Bronchial epithelial cell (primary cell): ENCODE measurements around the gene PKHD1. TPM values are rescaled to one million over a fixed set of nuclear protein-coding genes. Genes with fewer than 3 reads are reported as not detected.
"Not testable (repeated sequence)": the region's sequence is repeated elsewhere in the genome, so short reads cannot be mapped to it uniquely, and the experiment has no call there.

Experiments used
- DNase-seq: peaks from one replicate; pipeline ENCODE4 v3.0.0-alpha.2; 2010; ENCODE audit warnings: low read depth
- FAIRE-seq: peaks from 2 replicates; lab custom pipeline; 2011; peaks lifted over from hg19 to GRCh38; lab: Jason Lieb, UNC
- H3K27me3 ChIP-seq: 2 replicates; pipeline ENCODE4 v1.5.1; 2011; ENCODE audit warnings: low read length; ENCODE audit not compliant: control insufficient read depth, insufficient read depth
- H3K36me3 ChIP-seq: 2 replicates; pipeline ENCODE4 v1.5.1; 2011; ENCODE audit warnings: low read length; ENCODE audit not compliant: control insufficient read depth, insufficient read depth
- H3K4me3 ChIP-seq: 2 replicates; pipeline ENCODE4 v1.5.1; 2011; ENCODE audit warnings: mild to moderate bottlenecking, low read depth, low read length, control low read depth
- total RNA-seq: library from RNA; depleted of rRNA; stranded (reverse); fragments of >200 nt; gene quantifications from 2 replicates; pipeline ENCODE4 v1.2.1, GENCODE V29; 2014
- TF ChIP-seq, protein P1 (sequence below): IDR thresholded peaks from 2 replicates; pipeline ENCODE4 v1.5.1; 2011; ENCODE audit warnings: mild to moderate bottlenecking, moderate library complexity, low read length, control low read depth, inconsistent platforms; ENCODE audit not compliant: insufficient read depth, severe bottlenecking

Gene PKHD1
- total RNA-seq, 1 donor from 2014 or later, result not detected

DNA sequence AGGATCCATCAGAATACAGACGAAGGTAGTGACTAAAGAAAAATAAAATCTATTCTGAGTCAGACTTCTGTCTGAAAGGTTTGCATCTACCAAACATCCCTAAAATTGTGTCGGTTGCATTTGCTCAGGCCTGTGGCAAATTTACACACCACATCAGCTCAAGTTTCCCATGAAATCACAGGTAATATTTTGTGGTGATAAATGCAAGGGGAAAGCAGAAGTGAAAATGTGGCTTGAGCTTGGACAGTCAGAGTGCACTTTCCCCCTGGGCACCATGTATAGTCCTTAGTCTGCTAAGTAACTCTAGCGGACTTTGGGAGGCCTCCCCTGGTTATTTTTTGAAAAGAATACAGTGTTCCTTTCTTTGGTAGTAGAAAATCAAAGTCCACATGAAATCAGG is 159.1 kb downstream of the PKHD1 start:
- peaks cover 2% of the 10 kb centered on the region for H3K27me3 ChIP-seq
- TF ChIP-seq, protein P1, sequence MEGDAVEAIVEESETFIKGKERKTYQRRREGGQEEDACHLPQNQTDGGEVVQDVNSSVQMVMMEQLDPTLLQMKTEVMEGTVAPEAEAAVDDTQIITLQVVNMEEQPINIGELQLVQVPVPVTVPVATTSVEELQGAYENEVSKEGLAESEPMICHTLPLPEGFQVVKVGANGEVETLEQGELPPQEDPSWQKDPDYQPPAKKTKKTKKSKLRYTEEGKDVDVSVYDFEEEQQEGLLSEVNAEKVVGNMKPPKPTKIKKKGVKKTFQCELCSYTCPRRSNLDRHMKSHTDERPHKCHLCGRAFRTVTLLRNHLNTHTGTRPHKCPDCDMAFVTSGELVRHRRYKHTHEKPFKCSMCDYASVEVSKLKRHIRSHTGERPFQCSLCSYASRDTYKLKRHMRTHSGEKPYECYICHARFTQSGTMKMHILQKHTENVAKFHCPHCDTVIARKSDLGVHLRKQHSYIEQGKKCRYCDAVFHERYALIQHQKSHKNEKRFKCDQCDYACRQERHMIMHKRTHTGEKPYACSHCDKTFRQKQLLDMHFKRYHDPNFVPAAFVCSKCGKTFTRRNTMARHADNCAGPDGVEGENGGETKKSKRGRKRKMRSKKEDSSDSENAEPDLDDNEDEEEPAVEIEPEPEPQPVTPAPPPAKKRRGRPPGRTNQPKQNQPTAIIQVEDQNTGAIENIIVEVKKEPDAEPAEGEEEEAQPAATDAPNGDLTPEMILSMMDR, result no peak
- no peaks in the 10 kb centered on the region for H3K36me3 ChIP-seq
- DNase-seq (no peak), FAIRE-seq (no peak)
- no peak overlapping the region for H3K4me3 ChIP-seq

DNA sequence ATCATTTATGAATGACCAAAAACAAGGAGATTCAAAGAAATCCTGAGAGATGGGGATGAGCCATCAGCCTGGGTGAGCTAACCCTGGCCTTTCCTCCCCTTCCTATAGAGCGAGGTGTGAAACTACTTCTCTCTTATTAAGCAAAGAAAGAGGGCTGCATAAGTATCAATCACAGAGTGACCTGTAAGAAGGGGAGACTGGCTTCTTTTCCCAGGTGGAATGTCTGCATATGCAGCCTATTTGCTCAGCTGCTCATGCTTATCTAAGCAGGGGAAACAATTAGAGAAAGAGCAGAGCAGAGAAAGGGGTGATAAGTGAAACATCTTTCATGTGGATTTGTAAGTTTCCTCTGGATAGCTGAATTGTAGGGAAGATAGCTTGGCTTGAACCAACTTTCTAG is 160.0 kb downstream of the PKHD1 start:
- DNase-seq (no peak), FAIRE-seq (no peak)
- Histone ChIP-seq H3K27me3 (peaks cover 2% of the 10 kb centered on the region), H3K36me3 (no peaks in the 10 kb centered on the region), H3K4me3 (no peak overlapping the region)
- TF ChIP-seq, protein P1, result no peak

DNA sequence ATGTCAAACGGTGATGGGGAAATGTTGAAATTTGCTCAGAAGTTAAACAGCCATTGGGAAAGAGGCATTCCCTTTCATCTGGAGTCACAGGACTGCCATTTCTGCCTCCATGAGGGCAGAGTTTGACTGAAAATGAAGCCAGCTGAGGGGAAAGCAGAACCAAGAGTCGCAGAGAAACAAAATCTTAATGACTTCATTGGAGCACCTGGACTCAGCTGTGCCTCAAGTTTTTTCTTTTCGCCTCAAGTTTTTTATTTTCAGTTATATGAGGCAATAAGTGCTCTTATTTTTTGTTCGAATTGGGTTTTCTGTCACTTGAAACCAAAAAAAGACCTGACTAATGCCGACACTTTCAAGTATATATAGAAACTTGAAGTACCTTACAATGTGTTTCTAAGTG is 161.3 kb downstream of the PKHD1 start:
- FAIRE-seq (no peak), DNase-seq (no peak)
- TF ChIP-seq, protein P1, result no peak
- H3K4me3 ChIP-seq, result no peak overlapping the region
- peaks cover 2% of the 10 kb centered on the region for H3K27me3 ChIP-seq
- H3K36me3 ChIP-seq, result no peaks in the 10 kb centered on the region

DNA sequence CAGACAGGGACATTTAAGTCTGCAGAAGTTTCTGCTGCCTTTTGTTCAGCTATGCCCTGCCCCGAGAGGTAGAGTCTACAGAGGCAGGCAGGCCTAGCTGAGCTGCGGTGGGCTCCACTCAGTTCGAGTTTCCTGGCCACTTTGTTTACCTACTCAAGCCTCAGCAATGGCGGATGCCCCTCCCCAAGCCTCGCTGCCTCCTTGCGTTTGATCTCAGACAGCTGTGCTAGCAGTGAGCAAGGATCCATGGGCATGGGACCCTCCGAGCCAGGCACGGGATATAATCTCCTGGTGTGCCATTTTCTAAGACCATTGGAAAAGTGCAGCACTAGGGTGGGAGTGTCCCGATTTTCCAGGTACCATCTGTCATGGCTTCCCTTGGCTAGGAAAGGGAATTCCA is 164.9 kb downstream of the PKHD1 start:
- not testable (repeated sequence) for H3K4me3 ChIP-seq, DNase-seq, H3K27me3 ChIP-seq, H3K36me3 ChIP-seq, FAIRE-seq

DNA sequence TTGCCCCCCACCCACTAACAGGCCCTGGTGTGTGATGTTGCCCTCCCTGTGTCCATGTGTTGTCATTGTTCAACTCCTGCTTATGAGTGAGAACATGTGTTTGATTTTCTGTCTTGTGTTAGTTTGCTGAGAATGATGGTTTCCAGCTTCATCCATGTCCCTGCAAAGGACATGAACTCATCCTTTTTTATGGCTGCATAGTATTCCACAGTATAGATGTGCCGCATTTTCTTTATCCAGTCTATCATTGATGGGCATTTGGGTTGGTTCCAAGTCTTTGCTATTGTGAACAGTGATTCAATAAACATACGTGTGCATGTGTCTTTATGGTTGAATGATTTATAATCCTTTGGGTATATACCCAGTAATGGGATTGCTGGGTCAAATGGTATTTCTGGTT is 169.1 kb downstream of the PKHD1 start:
- not testable (repeated sequence) for FAIRE-seq, DNase-seq, H3K36me3 ChIP-seq, H3K27me3 ChIP-seq, H3K4me3 ChIP-seq

DNA sequence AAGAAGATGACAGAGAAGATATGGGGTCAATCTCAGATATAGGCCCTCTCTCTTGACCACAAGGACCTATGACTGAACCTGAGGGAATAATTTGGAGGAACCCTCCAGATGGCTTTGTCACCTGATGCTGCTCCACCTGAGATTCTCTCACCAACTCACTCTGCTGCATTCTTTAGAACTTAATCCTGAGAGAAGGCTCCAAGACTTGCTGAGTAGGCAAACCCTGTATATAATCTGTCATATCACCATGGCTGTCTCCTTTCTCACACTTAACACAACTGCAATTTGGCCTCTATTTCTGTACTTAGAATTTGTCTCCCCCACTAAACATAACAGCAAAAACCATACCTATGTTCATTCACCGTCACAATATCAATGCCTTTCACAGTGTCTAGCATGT is 172.3 kb downstream of the PKHD1 start:
- TF ChIP-seq, protein P1, result no peak
- peak; percentile 8 for DNase-seq
- Histone ChIP-seq H3K27me3 (no peaks in the 10 kb centered on the region), H3K4me3 (no peak overlapping the region), H3K36me3 (no peaks in the 10 kb centered on the region)
- FAIRE-seq, result no peak

DNA sequence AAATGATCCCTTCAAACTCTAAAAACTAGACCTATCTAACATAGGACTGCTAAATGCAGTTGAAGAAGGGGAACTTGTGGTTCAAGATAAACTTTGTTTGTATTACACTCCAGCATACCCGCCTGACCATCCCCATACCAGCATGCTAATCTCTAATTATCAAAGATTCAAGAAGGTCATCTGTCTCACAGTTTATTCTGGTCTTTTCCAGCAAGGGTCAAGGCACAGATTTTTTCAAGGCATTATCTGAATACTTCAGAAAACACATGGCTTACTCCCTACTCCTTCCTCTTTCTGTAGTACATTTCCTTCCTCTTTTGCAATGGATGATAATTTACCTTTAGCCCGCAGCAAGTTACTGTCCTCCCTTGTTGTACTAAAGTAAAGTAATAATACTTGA is 174.1 kb downstream of the PKHD1 start:
- Histone ChIP-seq H3K4me3 (no peak overlapping the region), H3K36me3 (no peaks in the 10 kb centered on the region), H3K27me3 (no peaks in the 10 kb centered on the region)
- no peak for DNase-seq
- no peak for FAIRE-seq
- TF ChIP-seq, protein P1, result no peak
